Kidney glomerular epithelial cell (primary cell): ENCODE results near the gene DIP2C.
"Not testable (repeated sequence)": the region's sequence is repeated elsewhere in the genome, so short reads cannot be mapped to it uniquely, and the experiment has no call there.

Experiments
- DNase-seq: peaks from one replicate; lab custom pipeline; 2025; lab: John Stamatoyannopoulos, UW

The DIP2C gene

GRCh38 chr10:532331-532730 is 157.1 kb downstream of the DIP2C start:
- DNase-seq: not testable (repeated sequence)

- DNase-seq: no peak
Observed at GRCh38 chr10:531541-531940, 157.9 kb downstream of the DIP2C start.

- DNase-seq: no peak
Observed at GRCh38 chr10:530717-531116, 158.8 kb downstream of the DIP2C start.

- DNase-seq: no peak
Observed at GRCh38 chr10:529468-530230, 159.8 kb downstream of the DIP2C start.

GRCh38 chr10:528173-529165 is 161.0 kb downstream of the DIP2C start:
- DNase-seq: no peak

- DNase-seq: no peak
Observed at GRCh38 chr10:527416-527815, 162.1 kb downstream of the DIP2C start.

GRCh38 chr10:526651-527312 is 162.7 kb downstream of the DIP2C start:
- no peak for DNase-seq

- no peak for DNase-seq
Observed at GRCh38 chr10:525565-526315, 163.7 kb downstream of the DIP2C start.

- DNase-seq: no peak
Observed at GRCh38 chr10:523925-524324, 165.5 kb downstream of the DIP2C start.

- no peak for DNase-seq
Observed at GRCh38 chr10:522350-522749, 167.1 kb downstream of the DIP2C start.

GRCh38 chr10:521261-522250 is 167.9 kb downstream of the DIP2C start:
- no peak for DNase-seq

GRCh38 chr10:520402-520787 is 169.1 kb downstream of the DIP2C start:
- no peak for DNase-seq

- DNase-seq: no peak
Observed at GRCh38 chr10:519716-520401, 169.6 kb downstream of the DIP2C start.

GRCh38 chr10:519055-519715 is 170.3 kb downstream of the DIP2C start:
- no peak for DNase-seq

GRCh38 chr10:517872-518475 is 171.5 kb downstream of the DIP2C start:
- DNase-seq: no peak

GRCh38 chr10:517241-517830 is 172.1 kb downstream of the DIP2C start:
- no peak for DNase-seq

- no peak for DNase-seq
Observed at GRCh38 chr10:516764-517163, 172.7 kb downstream of the DIP2C start.

GRCh38 chr10:515674-516073 is 173.8 kb downstream of the DIP2C start:
- DNase-seq: no peak
